Measurements from ENCODE around the gene ALS2CL. TPM values are rescaled to one million over a fixed set of nuclear protein-coding genes. Genes with fewer than 3 reads are reported as not detected.

ALS2CL gene
- total RNA-seq, 1 experiment from 2014 or later = 16.4 TPM

- TF ChIP-seq MAX (IDR thresholded peaks at IDR 0.05) (no peak), ZBTB33 (IDR thresholded peaks at IDR 0.05; ENCODE audit: extremely low read depth, insufficient replicate concordance, low read length) (no peak), SRF (IDR thresholded peaks at IDR 0.05; ENCODE audit: low read depth) (no peak)
- TF ChIP-seq, protein P1, sequence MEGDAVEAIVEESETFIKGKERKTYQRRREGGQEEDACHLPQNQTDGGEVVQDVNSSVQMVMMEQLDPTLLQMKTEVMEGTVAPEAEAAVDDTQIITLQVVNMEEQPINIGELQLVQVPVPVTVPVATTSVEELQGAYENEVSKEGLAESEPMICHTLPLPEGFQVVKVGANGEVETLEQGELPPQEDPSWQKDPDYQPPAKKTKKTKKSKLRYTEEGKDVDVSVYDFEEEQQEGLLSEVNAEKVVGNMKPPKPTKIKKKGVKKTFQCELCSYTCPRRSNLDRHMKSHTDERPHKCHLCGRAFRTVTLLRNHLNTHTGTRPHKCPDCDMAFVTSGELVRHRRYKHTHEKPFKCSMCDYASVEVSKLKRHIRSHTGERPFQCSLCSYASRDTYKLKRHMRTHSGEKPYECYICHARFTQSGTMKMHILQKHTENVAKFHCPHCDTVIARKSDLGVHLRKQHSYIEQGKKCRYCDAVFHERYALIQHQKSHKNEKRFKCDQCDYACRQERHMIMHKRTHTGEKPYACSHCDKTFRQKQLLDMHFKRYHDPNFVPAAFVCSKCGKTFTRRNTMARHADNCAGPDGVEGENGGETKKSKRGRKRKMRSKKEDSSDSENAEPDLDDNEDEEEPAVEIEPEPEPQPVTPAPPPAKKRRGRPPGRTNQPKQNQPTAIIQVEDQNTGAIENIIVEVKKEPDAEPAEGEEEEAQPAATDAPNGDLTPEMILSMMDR (IDR thresholded peaks at IDR 0.05 in 2 of 3, conservative IDR thresholded peaks at IDR 0.05 in 1 of 3; ENCODE audit: borderline replicate concordance in 1 of 3, insufficient read depth in 1 of 3, low read depth in 2 of 3, low read length in 2 of 3) = no peak
These were observed 50.5 kb downstream of the ALS2CL start (continued) for GRCh38 chr3:46642971-46643370.

GRCh38 chr3:46640927-46641326 is 52.6 kb downstream of the ALS2CL start:
- H3K36me3 ChIP-seq (ENCODE audit: control insufficient read depth in 1 of 2, insufficient read depth in 2 of 2, low read length in 2 of 2) = no peaks in the 10 kb centered on the region
- H3K27me3 ChIP-seq (ENCODE audit: insufficient read depth, low read length) = no peaks in the 10 kb centered on the region
- H3K4me3 ChIP-seq (replicated peaks in 1 of 2; ENCODE audit: low read depth in 1 of 2, low read length in 2 of 2) = no peak overlapping the region
- CTCF ChIA-PET = interaction anchor here (0.6 kb wide), 1 partner anchor 1144 kb away, joined by 3 read pairs; no protein-coding TSS in a partner anchor
- no peak overlapping the region for H2AFZ ChIP-seq (ENCODE audit: low read depth, low read length, poor library complexity, severe bottlenecking)
- BruUV-seq (replicated peaks) = no TSS peak
- H3K27ac ChIP-seq (ENCODE audit: low read depth, low read length) = no peak overlapping the region
- TF ChIP-seq, protein P1 (IDR thresholded peaks at IDR 0.05 in 2 of 3, conservative IDR thresholded peaks at IDR 0.05 in 1 of 3; ENCODE audit: borderline replicate concordance in 1 of 3, insufficient read depth in 1 of 3, low read depth in 2 of 3, low read length in 2 of 3) = no peak
- TF ChIP-seq RAD21 (IDR thresholded peaks at IDR 0.05; ENCODE audit: low read depth) (no peak), EGR1 (IDR thresholded peaks at IDR 0.05; ENCODE audit: low read depth) (no peak), ZNF274 (IDR thresholded peaks at IDR 0.05; ENCODE audit: low read depth, low read length) (no peak), EZH2 (IDR thresholded peaks at IDR 0.05) (no peak)
- TF ChIP-seq, protein P2, sequence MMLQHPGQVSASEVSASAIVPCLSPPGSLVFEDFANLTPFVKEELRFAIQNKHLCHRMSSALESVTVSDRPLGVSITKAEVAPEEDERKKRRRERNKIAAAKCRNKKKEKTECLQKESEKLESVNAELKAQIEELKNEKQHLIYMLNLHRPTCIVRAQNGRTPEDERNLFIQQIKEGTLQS (IDR thresholded peaks at IDR 0.05) = no peak
- TF ChIP-seq, protein P3, sequence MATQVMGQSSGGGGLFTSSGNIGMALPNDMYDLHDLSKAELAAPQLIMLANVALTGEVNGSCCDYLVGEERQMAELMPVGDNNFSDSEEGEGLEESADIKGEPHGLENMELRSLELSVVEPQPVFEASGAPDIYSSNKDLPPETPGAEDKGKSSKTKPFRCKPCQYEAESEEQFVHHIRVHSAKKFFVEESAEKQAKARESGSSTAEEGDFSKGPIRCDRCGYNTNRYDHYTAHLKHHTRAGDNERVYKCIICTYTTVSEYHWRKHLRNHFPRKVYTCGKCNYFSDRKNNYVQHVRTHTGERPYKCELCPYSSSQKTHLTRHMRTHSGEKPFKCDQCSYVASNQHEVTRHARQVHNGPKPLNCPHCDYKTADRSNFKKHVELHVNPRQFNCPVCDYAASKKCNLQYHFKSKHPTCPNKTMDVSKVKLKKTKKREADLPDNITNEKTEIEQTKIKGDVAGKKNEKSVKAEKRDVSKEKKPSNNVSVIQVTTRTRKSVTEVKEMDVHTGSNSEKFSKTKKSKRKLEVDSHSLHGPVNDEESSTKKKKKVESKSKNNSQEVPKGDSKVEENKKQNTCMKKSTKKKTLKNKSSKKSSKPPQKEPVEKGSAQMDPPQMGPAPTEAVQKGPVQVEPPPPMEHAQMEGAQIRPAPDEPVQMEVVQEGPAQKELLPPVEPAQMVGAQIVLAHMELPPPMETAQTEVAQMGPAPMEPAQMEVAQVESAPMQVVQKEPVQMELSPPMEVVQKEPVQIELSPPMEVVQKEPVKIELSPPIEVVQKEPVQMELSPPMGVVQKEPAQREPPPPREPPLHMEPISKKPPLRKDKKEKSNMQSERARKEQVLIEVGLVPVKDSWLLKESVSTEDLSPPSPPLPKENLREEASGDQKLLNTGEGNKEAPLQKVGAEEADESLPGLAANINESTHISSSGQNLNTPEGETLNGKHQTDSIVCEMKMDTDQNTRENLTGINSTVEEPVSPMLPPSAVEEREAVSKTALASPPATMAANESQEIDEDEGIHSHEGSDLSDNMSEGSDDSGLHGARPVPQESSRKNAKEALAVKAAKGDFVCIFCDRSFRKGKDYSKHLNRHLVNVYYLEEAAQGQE (IDR thresholded peaks at IDR 0.05; ENCODE audit: low read depth) = no peak
- H3K4me1 ChIP-seq (ENCODE audit: control insufficient read depth in 1 of 2, insufficient read depth in 2 of 2, low read length in 2 of 2) = no peaks in the 10 kb centered on the region
- H3K9me2 ChIP-seq (ENCODE audit: insufficient read depth) = no peaks in the 10 kb centered on the region
- H3K4me2 ChIP-seq (ENCODE audit: low read length) = no peak overlapping the region
- DNase-seq (ENCODE audit: low read depth, low spot score) (no peak), ATAC-seq (no peak)
- H4K20me1 ChIP-seq (ENCODE audit: insufficient read depth) = no peaks in the 10 kb centered on the region
- intact Hi-C loops (cut with micrococcal nuclease) = no loop called here
- POLR2A ChIA-PET = no interaction called here
- RAD21 ChIA-PET (ENCODE audit: low non-redundant PET in 1 of 2, low total read pairs in 2 of 2, uncharacterized antibody in 2 of 2, unreplicated experiment in 2 of 2) = no interaction called here
- H3K9ac ChIP-seq (ENCODE audit: low read length) = no peak overlapping the region
- H3K79me2 ChIP-seq (ENCODE audit: insufficient read depth, low read length) = no peaks in the 10 kb centered on the region
- H3K9me3 ChIP-seq (ENCODE audit: control insufficient read depth in 1 of 2, insufficient read depth in 1 of 2, low read depth in 1 of 2, low read length in 2 of 2) = no peaks in the 10 kb centered on the region; a peak in 1 of 4 replicates

Measured in HCT116 (cell line).